ENCODE data around the gene RPL35.

DNA sequence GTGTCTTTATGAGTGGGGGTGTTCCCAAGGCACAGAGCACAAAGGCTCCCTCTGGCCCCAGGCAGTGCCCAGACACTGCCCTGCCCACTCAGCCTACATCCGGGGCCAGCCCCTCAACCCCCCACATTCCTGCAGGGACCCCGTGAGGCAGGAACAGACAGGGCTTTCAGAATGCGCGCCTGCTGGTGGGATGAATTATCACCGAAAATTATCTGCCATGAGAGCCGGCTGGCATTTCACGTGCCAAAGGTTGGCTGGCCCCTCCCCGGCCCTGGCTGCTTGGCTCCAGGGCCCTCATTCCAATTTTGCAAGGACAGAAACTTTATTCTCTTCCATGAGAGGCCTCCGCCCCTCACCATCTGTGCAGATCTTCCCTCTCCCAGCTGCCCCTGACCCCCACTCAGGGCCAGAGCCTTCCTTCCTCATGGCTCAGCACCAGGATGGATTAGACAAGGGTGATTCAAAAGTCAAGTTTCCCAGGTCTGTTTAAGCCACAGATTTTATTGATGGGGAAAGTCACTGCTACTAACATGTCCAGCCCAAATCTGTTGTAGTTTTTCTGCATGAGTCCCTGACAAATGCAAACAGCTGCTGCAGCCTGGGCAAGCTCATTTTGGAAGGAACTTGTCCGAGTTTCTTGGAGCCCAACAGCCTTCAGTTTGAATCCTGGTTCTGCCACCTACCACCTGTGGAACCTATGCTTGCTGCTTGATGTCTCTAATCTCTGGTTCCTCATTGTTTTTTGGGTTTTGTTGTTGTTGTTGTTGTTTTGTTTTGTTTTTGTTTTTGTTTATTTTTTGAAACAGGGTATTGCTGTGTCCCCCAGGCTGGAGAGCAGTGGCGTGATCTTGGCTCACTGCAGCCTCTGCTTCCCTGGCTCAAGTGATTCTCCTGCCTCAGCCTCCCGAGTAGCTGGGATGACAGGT is 40.8 kb downstream of the RPL35 start:
- TF ChIP-seq, protein P1, sequence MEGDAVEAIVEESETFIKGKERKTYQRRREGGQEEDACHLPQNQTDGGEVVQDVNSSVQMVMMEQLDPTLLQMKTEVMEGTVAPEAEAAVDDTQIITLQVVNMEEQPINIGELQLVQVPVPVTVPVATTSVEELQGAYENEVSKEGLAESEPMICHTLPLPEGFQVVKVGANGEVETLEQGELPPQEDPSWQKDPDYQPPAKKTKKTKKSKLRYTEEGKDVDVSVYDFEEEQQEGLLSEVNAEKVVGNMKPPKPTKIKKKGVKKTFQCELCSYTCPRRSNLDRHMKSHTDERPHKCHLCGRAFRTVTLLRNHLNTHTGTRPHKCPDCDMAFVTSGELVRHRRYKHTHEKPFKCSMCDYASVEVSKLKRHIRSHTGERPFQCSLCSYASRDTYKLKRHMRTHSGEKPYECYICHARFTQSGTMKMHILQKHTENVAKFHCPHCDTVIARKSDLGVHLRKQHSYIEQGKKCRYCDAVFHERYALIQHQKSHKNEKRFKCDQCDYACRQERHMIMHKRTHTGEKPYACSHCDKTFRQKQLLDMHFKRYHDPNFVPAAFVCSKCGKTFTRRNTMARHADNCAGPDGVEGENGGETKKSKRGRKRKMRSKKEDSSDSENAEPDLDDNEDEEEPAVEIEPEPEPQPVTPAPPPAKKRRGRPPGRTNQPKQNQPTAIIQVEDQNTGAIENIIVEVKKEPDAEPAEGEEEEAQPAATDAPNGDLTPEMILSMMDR (IDR thresholded peaks at IDR 0.05) = no peak
- TF ChIP-seq POLR2A (IDR thresholded peaks at IDR 0.05) = no peak
